GM18498 (cell line): ENCODE results near the gene NVL.
"Not testable (repeated sequence)": the region's sequence is repeated elsewhere in the genome, so short reads cannot be mapped to it uniquely, and the experiment has no call there.

Experiments used
- ATAC-seq: cut with Tn5 transposase; IDR thresholded peaks from one replicate; pipeline ENCODE4 v1.9.1; 2021; ENCODE audit warnings: mild to moderate bottlenecking, moderate library complexity; ENCODE audit not compliant: unreplicated experiment

NVL gene

GRCh38 chr1:224329842-224330753 is at the start of gene NVL:
Gene NVL, minus strand, starts transcription at chr1:224330172. Its CDS starts 45 bp downstream, at chr1:224330127.
- peak; percentile 85 for ATAC-seq

- peak; percentile 46 for ATAC-seq
Observed at GRCh38 chr1:224378855-224379631, 49.1 kb upstream of the NVL start.

GRCh38 chr1:224377676-224378006 is 47.7 kb upstream of the NVL start:
- peak; percentile 70 for ATAC-seq

GRCh38 chr1:224375059-224375458 is 45.1 kb upstream of the NVL start:
- ATAC-seq: no peak

- no peak for ATAC-seq
Observed at GRCh38 chr1:224373008-224373590, 43.1 kb upstream of the NVL start.

- ATAC-seq: peak; percentile 78
Observed at GRCh38 chr1:224368409-224368808, 38.4 kb upstream of the NVL start.

- ATAC-seq: no peak
Observed at GRCh38 chr1:224359207-224359606, 29.2 kb upstream of the NVL start.

- no peak for ATAC-seq
Observed at GRCh38 chr1:224358237-224358636, 28.3 kb upstream of the NVL start.

- ATAC-seq: no peak
Observed at GRCh38 chr1:224357626-224358124, 27.7 kb upstream of the NVL start.

GRCh38 chr1:224356685-224357625 is 27.0 kb upstream of the NVL start, which contains the start of gene CNIH4:
Gene CNIH4, plus strand, starts transcription at chr1:224356879. Its CDS starts 46 bp downstream, at chr1:224356925.
- ATAC-seq: peak; percentile 98

- ATAC-seq: no peak
Observed at GRCh38 chr1:224353975-224354925, 24.3 kb upstream of the NVL start.

- not testable (repeated sequence) for ATAC-seq
Observed at GRCh38 chr1:224352436-224353085, 22.6 kb upstream of the NVL start.

GRCh38 chr1:224349716-224350115 is 19.7 kb upstream of the NVL start:
- not testable (repeated sequence) for ATAC-seq

GRCh38 chr1:224348137-224348536 is 18.2 kb upstream of the NVL start:
- ATAC-seq: no peak

- no peak for ATAC-seq
Observed at GRCh38 chr1:224343679-224344078, 13.7 kb upstream of the NVL start.

GRCh38 chr1:224340453-224341384 is 10.7 kb upstream of the NVL start:
- ATAC-seq: peak; percentile 78

- ATAC-seq: no peak
Observed at GRCh38 chr1:224339442-224340033, 9.6 kb upstream of the NVL start.
